Activated CD4-positive, alpha-beta T cell treated with anti-CD3 and anti-CD28 coated beads for 48 hours (primary cell): ENCODE results near the gene PTPRN2.
"Not testable (repeated sequence)": the region's sequence is repeated elsewhere in the genome, so short reads cannot be mapped to it uniquely, and the experiment has no call there.

Experiments
- DNase-seq: peaks from one replicate; pipeline ENCODE4 v3.0.0-alpha.2; 2020

The PTPRN2 gene

GRCh38 chr7:157901816-157902610, 685.6 kb downstream of the PTPRN2 start:
- DNase-seq, result not testable (repeated sequence)

DNA sequence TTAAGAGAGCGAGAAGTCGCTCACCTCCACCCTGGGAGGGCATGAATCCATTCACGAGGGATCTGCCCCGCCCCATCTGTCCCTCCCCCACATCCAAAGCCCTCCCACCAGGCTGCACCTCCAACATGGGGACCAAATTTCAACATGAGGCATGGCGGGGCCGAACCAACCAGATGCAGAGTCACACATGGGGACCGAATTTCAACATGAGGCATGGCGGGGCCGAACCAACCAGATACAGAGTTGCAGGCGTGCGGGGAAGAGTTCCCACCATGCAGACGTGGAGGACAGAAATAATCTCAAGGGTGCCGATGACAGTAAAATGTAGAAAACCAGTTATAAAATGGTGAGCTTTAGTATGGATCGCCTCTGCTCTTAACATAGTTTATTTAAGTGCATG, 686.5 kb downstream of the PTPRN2 start:
- DNase-seq, result no peak

DNA sequence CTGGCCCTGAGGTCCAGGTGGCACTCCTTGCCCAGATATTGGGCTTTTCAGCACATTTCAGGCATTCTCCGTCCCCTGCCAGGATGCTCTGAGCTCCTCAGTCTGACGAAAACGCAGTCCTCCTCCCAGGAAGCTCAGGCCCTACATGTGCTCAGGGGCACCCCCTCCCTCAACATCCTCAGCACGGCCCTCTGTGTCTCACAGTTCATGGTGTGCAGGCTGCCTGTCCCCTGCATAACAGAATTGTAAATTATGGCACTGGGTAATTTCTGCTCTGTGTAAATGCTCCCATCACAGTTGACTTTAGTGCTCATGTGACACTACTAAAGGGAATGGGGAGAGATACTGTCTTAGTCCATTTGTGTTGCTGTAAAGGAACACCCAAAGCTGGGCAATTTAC, 687.1 kb downstream of the PTPRN2 start:
- DNase-seq, result no peak

GRCh38 chr7:157900011-157900410, 687.6 kb downstream of the PTPRN2 start:
- no peak for DNase-seq

DNA sequence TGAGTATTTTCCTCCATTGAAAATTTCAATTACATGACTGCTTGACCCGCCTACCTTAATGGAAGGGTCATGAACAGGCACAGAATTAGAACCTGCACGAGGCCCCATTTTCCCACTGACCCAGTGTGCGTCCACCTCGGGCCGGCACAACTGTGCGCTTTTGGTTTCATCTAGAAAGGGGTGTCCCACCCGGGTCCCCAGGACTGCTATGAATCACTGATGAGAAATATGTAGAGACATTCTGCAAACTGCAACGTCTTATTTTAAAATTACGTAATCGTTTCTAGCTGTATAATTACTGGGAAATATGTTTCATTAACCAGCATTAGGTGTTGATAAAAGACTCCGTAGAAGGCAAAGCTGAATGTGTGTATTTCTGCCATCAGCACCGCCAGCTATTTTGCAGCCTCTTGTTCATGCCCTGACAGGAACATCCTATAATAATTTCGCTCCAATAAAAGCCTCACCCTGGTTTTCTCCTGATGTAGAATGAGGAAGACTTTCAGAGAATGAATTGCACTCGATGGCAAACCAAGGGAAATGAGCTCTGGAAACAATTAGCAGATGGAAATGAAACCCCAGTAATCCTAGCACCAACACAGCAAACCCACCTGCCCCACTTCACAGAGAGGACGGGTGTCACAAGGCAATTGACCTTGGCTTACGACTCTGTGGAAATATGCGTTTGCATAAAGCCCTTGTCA, 688.7 kb downstream of the PTPRN2 start:
- no peak for DNase-seq

GRCh38 chr7:157898261-157898660, 689.4 kb downstream of the PTPRN2 start:
- DNase-seq, result no peak

DNA sequence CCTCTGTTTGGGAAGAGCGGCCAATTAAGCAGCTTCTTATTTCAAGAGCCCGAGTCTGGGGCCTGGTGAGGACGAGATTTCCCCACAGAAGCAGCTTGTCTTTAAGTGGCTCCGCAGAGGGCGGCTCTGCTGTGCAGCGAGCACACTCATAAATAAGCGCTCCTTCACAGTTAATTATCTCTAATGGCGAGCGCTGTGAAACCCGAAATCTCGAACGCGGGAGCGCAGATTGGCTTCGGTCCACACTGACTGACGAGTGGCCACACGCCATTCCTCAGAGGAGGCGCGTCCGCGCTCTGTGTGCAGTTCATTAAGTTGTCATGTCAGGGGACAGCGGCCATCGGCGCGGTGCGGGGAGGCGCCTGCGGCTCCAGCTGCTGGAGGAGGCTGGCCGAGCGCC, 689.9 kb downstream of the PTPRN2 start:
- DNase-seq, result no peak

DNA sequence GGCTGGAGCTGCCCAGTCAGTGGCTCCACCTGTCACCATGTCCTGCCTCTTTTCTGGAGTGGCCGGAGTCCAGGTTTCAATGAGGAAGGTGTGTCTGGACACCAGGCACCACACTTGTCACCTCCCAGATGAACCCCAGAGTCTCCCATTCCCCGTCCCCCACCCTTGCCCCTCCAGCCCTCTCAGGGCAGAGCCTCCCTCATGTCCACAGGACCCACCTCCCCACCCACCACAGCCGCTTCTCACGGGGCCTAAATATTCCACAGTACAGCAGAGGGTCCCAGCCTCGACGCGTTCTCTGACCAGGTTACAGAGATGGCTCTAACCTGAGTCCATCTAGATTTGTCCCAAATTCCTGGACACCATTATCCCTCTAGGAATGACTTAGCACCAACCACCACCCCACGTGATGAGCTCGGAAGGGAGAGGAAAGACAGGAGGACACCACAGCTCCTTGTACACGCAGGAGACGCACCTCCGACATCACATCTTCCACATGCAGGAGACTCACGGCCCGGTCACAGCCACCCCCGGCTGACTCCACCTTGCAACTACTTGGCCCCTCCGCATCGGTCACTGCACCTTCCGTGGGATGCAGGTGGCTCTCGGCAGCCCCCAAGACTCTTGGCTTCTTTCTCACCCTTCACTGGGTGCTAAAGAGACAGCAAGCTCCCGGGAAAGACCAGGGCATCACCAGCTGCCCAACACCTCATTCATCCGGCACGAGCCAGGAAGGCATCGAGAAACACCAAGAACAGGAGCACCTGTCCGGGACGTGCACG, 690.7 kb downstream of the PTPRN2 start:
- DNase-seq, result no peak

GRCh38 chr7:157896376-157896675, 691.3 kb downstream of the PTPRN2 start:
- not testable (repeated sequence) for DNase-seq

DNA sequence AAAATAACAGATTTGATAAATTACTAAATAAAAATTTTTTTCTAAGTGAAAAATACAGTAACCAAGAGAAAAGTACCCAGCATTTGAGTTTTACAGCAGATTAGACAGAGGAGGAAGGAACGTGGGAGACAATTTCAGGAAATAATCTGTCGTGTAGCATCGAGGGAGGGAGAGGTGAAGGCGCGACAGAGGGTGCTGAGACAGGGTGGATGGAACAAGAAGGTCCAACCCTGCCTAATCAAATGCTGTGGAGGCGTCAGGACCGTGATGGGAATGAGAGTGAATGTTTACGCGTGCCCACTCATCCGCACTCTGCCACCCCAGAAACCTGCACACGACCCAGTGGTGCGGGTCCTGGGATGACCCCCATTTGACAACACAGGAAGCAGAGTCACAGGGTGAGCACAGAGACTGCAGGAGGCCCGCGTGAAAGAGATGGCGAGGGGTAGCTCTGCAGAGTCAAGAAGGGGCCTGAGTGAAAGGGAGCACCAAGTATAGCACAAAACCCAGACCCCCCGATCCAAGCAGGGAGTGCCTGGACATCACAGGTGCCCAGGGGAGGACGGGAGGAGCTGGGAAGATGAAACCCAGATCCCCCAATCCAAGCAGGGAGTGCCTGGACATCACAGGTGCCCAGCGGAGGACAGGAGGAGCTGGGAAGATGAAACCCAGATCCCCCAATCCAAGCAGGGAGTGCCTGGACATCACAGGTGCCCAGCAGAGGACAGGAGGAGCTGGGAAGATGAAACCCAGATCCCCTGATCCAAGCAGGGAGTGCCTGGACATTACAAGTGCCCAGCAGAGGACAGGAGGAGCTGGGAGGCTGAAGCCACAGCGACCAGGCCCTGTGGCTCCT, 691.9 kb downstream of the PTPRN2 start:
- no peak for DNase-seq

GRCh38 chr7:157895098-157895497, 692.5 kb downstream of the PTPRN2 start:
- DNase-seq, result not testable (repeated sequence)

- no peak for DNase-seq
These were observed 694.0 kb downstream of the PTPRN2 start for GRCh38 chr7:157893535-157894044.

DNA sequence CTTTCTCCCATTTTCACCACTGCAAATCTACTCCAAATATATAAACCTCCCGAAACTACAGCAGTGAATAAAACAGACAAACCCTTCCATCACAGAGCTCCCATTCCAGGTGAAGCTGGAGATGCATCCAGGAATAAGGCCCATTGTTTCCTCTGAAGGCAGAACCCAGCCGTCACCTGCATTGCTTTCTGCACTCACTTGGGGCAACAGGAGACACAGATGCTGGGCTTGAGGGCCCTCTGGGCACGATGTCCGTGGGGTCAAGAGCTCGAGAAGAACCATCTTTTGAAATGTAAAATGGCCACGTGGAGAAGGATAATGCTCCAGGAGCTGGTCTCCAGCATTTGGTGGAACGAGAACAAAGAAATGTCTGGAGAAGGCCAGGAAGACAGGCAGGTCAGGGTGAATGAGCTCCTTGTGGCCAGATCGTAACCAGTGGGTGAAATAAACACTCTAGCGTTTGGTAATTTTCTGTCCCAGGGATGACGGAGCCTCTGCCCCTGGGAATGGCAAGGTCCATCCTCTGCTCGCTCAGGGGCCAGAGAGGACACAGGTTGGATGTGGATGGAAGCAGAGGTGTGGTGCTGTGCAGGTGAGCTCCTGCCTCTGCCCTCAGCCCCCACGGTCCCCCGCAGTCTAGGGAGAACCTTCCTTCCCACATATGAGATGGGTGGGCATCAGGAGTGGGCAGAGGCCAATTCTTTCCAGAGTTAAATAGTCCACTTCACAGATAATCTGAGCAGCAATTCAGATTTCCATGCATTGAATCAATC, 694.7 kb downstream of the PTPRN2 start:
- DNase-seq, result no peak

GRCh38 chr7:157890921-157891401, 696.7 kb downstream of the PTPRN2 start:
- DNase-seq, result peak; percentile 15

GRCh38 chr7:157889480-157889879, 698.1 kb downstream of the PTPRN2 start:
- no peak for DNase-seq

- no peak for DNase-seq
These were observed 699.0 kb downstream of the PTPRN2 start for GRCh38 chr7:157888579-157888978.

DNA sequence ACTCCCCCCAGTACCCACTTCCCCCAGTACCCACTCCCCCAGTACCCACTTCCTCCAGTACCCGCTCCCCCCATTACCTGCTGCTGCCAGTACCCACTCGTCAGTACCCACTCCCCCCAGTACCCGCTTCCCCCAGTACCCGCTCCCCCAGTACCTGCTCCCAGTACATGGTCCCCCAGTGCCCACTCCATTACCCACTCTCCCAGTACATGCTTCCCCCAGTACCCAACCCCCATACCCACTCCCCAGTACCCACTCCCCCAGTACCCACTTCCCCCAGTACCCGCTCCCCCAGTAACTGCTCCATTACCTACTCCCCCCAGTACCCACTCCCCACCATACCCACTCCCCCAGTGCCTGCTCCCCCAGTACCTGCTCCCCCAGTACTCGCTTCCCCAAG, 700.2 kb downstream of the PTPRN2 start:
- no peak for DNase-seq

DNA sequence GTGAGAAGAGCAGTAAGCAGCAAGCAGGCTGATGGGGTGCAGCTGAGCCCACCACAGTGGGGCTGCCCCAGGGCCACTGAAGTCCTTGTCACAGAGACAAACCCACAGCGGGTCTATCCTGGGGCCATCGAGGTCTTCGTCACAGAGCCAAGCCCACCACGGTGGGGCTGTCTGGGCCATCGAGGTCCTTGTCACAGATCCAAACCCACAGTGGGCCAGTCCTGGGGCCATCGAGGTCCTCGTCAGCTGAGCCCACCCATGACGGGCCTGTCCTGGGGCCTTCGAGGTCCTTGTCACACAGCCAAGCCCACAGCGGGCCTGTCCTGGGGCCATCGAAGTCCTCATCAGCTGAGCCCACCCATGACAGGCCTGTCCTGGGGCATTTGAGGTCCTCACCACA, 700.9 kb downstream of the PTPRN2 start:
- DNase-seq, result no peak

GRCh38 chr7:157886266-157886665, 701.4 kb downstream of the PTPRN2 start:
- no peak for DNase-seq

GRCh38 chr7:157885140-157885539, 702.5 kb downstream of the PTPRN2 start:
- no peak for DNase-seq

- DNase-seq, result no peak
These were observed 703.1 kb downstream of the PTPRN2 start for GRCh38 chr7:157884461-157885062.
